OCI-LY7 (cell line): Measurements from ENCODE around the gene C9orf50. TPM values are rescaled to one million over a fixed set of nuclear protein-coding genes. Genes with fewer than 3 reads are reported as not detected.

Source experiments
- BruUV-seq: library from RNA; stranded (reverse); fragments of 400-500 nt; replicated peaks from 2 replicates; lab custom pipeline; 2021; lab: Mats Ljungman, UMichigan
- CTCF ChIA-PET: fragments of 300-600 bp; sonication (Branson Sonifier 250); formaldehyde crosslinking; loops from one replicate; lab custom pipeline; 2022; ENCODE audit warnings: antibody characterized with exemption; ENCODE audit not compliant: unreplicated experiment; lab: Charles Lee
- POLR2A ChIA-PET: fragments of 300-600 bp; sonication (Branson Sonifier 250); formaldehyde crosslinking; loops from one replicate; lab custom pipeline; 2022; ENCODE audit warnings: antibody characterized with exemption; lab: Charles Lee
- DNase-seq: peaks from one replicate; pipeline ENCODE4 v3.0.0-alpha.2; 2015; ENCODE audit warnings: low spot score
- H2AFZ ChIP-seq: fragments of 200-600 bp; sonication (generic), shearing (Covaris generic); 2 replicates; pipeline ENCODE4 v1.6.1; 2014; ENCODE audit warnings: mild to moderate bottlenecking, antibody characterized with exemption, low read length, moderate library complexity
- H3K27ac ChIP-seq: fragments of 200-600 bp; sonication (generic); 2 replicates; pipeline ENCODE4 v1.5.1; 2014; ENCODE audit warnings: mixed run types, low read depth, mild to moderate bottlenecking, moderate library complexity, low read length, inconsistent platforms; ENCODE audit not compliant: poor library complexity, severe bottlenecking
- H3K36me3 ChIP-seq: fragments of 200-600 bp; sonication (generic); 2 replicates; pipeline ENCODE4 v1.6.1; 2014; ENCODE audit warnings: mild to moderate bottlenecking, antibody characterized with exemption, low read length, moderate library complexity, mixed read lengths; ENCODE audit not compliant: insufficient read depth
- H3K4me1 ChIP-seq: fragments of 200-600 bp; sonication (generic); 2 replicates; pipeline ENCODE4 v1.5.1; 2014; ENCODE audit warnings: mild to moderate bottlenecking, low read length; ENCODE audit not compliant: insufficient read depth, poor library complexity, severe bottlenecking
- H3K4me2 ChIP-seq: fragments of 200-600 bp; sonication (generic); 2 replicates; pipeline ENCODE4 v1.6.1; 2014; ENCODE audit warnings: mild to moderate bottlenecking, low read length
- H3K4me3 ChIP-seq: fragments of 200-600 bp; sonication (generic); 2 replicates; pipeline ENCODE4 v1.5.1; 2014; ENCODE audit warnings: mild to moderate bottlenecking, low read depth, low read length; ENCODE audit not compliant: poor library complexity, severe bottlenecking
- H3K79me2 ChIP-seq: fragments of 200-600 bp; sonication (generic); 2 replicates; pipeline ENCODE4 v1.6.1; 2016; ENCODE audit warnings: low read depth, mild to moderate bottlenecking, low read length, moderate library complexity, mixed read lengths; ENCODE audit not compliant: insufficient read depth
- H3K9me2 ChIP-seq: fragments of 200-600 bp; sonication (generic); 2 replicates; pipeline ENCODE4 v1.6.1; 2016; ENCODE audit warnings: mild to moderate bottlenecking, low read length, mixed read lengths; ENCODE audit not compliant: insufficient read depth
- H3K9me3 ChIP-seq: fragments of 200-600 bp; sonication (generic); 2 replicates; pipeline ENCODE4 v1.6.1; 2014; ENCODE audit warnings: mild to moderate bottlenecking, mixed run types, low read length, mixed read lengths
- H4K20me1 ChIP-seq: fragments of 200-600 bp; sonication (generic); 2 replicates; pipeline ENCODE4 v1.6.1; 2014; ENCODE audit warnings: mild to moderate bottlenecking, antibody characterized with exemption, low read length, moderate library complexity, mixed read lengths; ENCODE audit not compliant: insufficient read depth
- EZH2phosphoT487 ChIP-seq: fragments of 200-600 bp; sonication (generic); IDR thresholded peaks from 2 replicates; pipeline ENCODE4 v1.6.1; 2018; ENCODE audit warnings: low read depth, borderline replicate concordance, mild to moderate bottlenecking, mixed run types, antibody characterized with exemption, low read length, moderate library complexity, mixed read lengths
- intact Hi-C: fragments of 100-400 bp; cut with micrococcal nuclease; formaldehyde crosslinking; loops from one replicate; pipeline ENCODE4 v1.10.0; 2022; ENCODE audit not compliant: unreplicated experiment
- total RNA-seq, 2 experiments: library from RNA; depleted of rRNA in 1 of 2; stranded (reverse); fragments of >200 nt in 1 of 2; shearing (Covaris generic) in 1 of 2; gene quantifications; 2 replicates each; pipeline ENCODE4 v1.2.3, GENCODE V29; 2014 to 2022
- TF ChIP-seq, protein P1 (sequence below): fragments of 200-600 bp; sonication (generic); conservative IDR thresholded peaks from 2 replicates; pipeline ENCODE4 v1.5.1; 2014; ENCODE audit warnings: mild to moderate bottlenecking, antibody characterized with exemption, low read length, moderate library complexity, mixed read lengths

C9orf50 gene
- total RNA-seq, 2 experiments from 2014 or later, result not detected

GRCh38 chr9:129597355-129598088 lies 23.4 kb downstream of the C9orf50 start:
- ChIA-PET POLR2A (no interaction called here), CTCF (no interaction called here)
- intact Hi-C loops, result no loop called here
- no TSS peak for BruUV-seq
- Histone ChIP-seq H3K9me2 (no peaks in the 10 kb centered on the region), H3K9me3 (no peaks in the 10 kb centered on the region), H2AFZ (no peak overlapping the region), H3K4me3 (no peak overlapping the region), H3K4me2 (no peak overlapping the region), H3K79me2 (no peaks in the 10 kb centered on the region), H4K20me1 (no peaks in the 10 kb centered on the region), H3K4me1 (no peaks in the 10 kb centered on the region), H3K27ac (no peak overlapping the region), H3K36me3 (no peaks in the 10 kb centered on the region)
- TF ChIP-seq, protein P1, sequence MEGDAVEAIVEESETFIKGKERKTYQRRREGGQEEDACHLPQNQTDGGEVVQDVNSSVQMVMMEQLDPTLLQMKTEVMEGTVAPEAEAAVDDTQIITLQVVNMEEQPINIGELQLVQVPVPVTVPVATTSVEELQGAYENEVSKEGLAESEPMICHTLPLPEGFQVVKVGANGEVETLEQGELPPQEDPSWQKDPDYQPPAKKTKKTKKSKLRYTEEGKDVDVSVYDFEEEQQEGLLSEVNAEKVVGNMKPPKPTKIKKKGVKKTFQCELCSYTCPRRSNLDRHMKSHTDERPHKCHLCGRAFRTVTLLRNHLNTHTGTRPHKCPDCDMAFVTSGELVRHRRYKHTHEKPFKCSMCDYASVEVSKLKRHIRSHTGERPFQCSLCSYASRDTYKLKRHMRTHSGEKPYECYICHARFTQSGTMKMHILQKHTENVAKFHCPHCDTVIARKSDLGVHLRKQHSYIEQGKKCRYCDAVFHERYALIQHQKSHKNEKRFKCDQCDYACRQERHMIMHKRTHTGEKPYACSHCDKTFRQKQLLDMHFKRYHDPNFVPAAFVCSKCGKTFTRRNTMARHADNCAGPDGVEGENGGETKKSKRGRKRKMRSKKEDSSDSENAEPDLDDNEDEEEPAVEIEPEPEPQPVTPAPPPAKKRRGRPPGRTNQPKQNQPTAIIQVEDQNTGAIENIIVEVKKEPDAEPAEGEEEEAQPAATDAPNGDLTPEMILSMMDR, result no peak
- no peak for TF ChIP-seq EZH2phosphoT487
- no peak for DNase-seq

- H3K4me3 ChIP-seq, result no peak overlapping the region
- no peaks in the 10 kb centered on the region for H3K9me3 ChIP-seq
- intact Hi-C loops, result no loop called here
- no peak overlapping the region for H3K4me2 ChIP-seq
- no peaks in the 10 kb centered on the region for H4K20me1 ChIP-seq
- no peak overlapping the region for H3K27ac ChIP-seq
- CTCF ChIA-PET, result no interaction called here
- BruUV-seq, result no TSS peak
- H2AFZ ChIP-seq, result no peak overlapping the region
- H3K9me2 ChIP-seq, result no peaks in the 10 kb centered on the region
- no peaks in the 10 kb centered on the region for H3K79me2 ChIP-seq
- TF ChIP-seq EZH2phosphoT487, result no peak
- no peak for DNase-seq
- no peaks in the 10 kb centered on the region for H3K36me3 ChIP-seq
- H3K4me1 ChIP-seq, result no peaks in the 10 kb centered on the region
- POLR2A ChIA-PET, result no interaction called here
Measured at GRCh38 chr9:129596541-129597331, 24.2 kb downstream of the C9orf50 start.

DNA sequence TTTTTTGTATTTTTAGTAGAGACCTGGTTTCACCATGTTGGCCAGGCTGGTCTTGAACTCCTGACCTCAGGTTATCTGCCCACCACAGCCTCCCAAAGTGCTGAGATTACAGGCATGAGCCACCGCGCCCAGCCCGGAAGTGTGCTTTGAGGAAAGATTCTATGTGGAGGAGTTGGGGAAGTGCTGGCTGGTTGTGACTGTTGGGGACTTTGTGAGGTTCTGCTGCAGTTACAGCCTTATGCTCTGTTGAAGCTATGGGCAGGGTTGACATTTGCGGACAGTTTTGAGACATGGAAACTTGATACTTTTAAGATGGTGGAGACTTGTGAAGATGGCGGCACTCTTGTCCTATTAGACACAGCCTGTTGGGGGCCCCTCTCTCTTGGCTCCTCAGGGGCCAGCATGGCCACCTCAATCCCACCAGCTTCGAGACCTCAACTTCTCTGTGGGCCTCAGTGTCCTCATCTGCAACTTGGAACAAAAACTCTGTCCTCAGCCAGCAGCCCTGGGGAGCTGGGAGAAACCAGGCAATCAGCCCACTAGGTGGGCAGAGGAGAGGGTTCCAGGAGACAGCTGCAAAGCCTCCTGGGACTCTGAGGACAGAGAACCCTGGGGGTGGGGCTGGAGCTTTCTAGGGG lies 24.9 kb downstream of the C9orf50 start:
- H3K9me2 ChIP-seq, result no peaks in the 10 kb centered on the region
- no peaks in the 10 kb centered on the region for H3K9me3 ChIP-seq
- H3K27ac ChIP-seq, result no peak overlapping the region
- H3K36me3 ChIP-seq, result no peaks in the 10 kb centered on the region
- POLR2A ChIA-PET, result interaction anchor here (0.6 to 0.9 kb wide), 3 partner anchors 24 to 529 kb away, joined by 3 to 13 read pairs (median 3); no protein-coding TSS in a partner anchor
- intact Hi-C loops, result no loop called here
- no peaks in the 10 kb centered on the region for H3K79me2 ChIP-seq
- H2AFZ ChIP-seq, result no peak overlapping the region
- no peaks in the 10 kb centered on the region for H3K4me1 ChIP-seq
- no peaks in the 10 kb centered on the region for H4K20me1 ChIP-seq
- CTCF ChIA-PET, result no interaction called here
- no peak for DNase-seq
- H3K4me2 ChIP-seq, result no peak overlapping the region
- no peak overlapping the region for H3K4me3 ChIP-seq
- no peak for TF ChIP-seq EZH2phosphoT487
- TF ChIP-seq, protein P1, result no peak
- BruUV-seq, result no TSS peak
